Activated T-cell treated with anti-CD3 and anti-CD28 coated beads for 4 hours (primary cell): ENCODE results near the gene ZNF326.

ENCODE experiments used
- DNase-seq: peaks from one replicate; pipeline ENCODE4 v3.0.0-alpha.2; 2020

The ZNF326 gene

GRCh38 chr1:89994805-89995597 is at the start of gene ZNF326:
Gene ZNF326 (plus strand): TSS chr1:89995110. CDS start chr1:89995258, 148 bp downstream.
- DNase-seq = peak; percentile 91

GRCh38 chr1:89945852-89946476 is 48.9 kb upstream of the ZNF326 start:
- no peak for DNase-seq

- no peak for DNase-seq
Observed at GRCh38 chr1:89946532-89946931, 48.4 kb upstream of the ZNF326 start.

- no peak for DNase-seq
Observed at GRCh38 chr1:89948722-89949345, 46.1 kb upstream of the ZNF326 start.

GRCh38 chr1:89949991-89950624 is 44.8 kb upstream of the ZNF326 start:
- DNase-seq = no peak

GRCh38 chr1:89950703-89951102 is 44.2 kb upstream of the ZNF326 start:
- DNase-seq = no peak

- no peak for DNase-seq
Observed at GRCh38 chr1:89951766-89952604, 42.9 kb upstream of the ZNF326 start.

GRCh38 chr1:89952605-89953130 is 42.2 kb upstream of the ZNF326 start:
- DNase-seq = no peak

- no peak for DNase-seq
Observed at GRCh38 chr1:89953131-89953626, 41.7 kb upstream of the ZNF326 start.

- no peak for DNase-seq
Observed at GRCh38 chr1:89953929-89954328, 41.0 kb upstream of the ZNF326 start.

- no peak for DNase-seq
Observed at GRCh38 chr1:89954401-89954800, 40.5 kb upstream of the ZNF326 start.

GRCh38 chr1:89955311-89956205 is 39.4 kb upstream of the ZNF326 start:
- no peak for DNase-seq

GRCh38 chr1:89957107-89957506 is 37.8 kb upstream of the ZNF326 start:
- DNase-seq = no peak

GRCh38 chr1:89958851-89959654 is 35.9 kb upstream of the ZNF326 start:
- no peak for DNase-seq

GRCh38 chr1:89959719-89960118 is 35.2 kb upstream of the ZNF326 start:
- DNase-seq = no peak

GRCh38 chr1:89962024-89962741 is 32.7 kb upstream of the ZNF326 start:
- no peak for DNase-seq

GRCh38 chr1:89962742-89963075 is 32.2 kb upstream of the ZNF326 start:
- DNase-seq = no peak

- no peak for DNase-seq
Observed at GRCh38 chr1:89965193-89965768, 29.6 kb upstream of the ZNF326 start.

- DNase-seq = no peak
Observed at GRCh38 chr1:89966656-89967055, 28.3 kb upstream of the ZNF326 start.
